Suprapubic skin (tissue), 4 donors: ENCODE data around the gene MAP2K4. TPM values are rescaled to one million over a fixed set of nuclear protein-coding genes. Genes with fewer than 3 reads are reported as not detected.

Experiments used
- DNase-seq, 2 donors: peaks; one replicate each; pipeline ENCODE4 v3.0.0-alpha.2; 2019; ENCODE audit warnings: low spot score in 2 of 2
- H3K27ac ChIP-seq: fragments of 200-600 bp; sonication (generic); one replicate; pipeline ENCODE4 v1.5.1; 2019
- H3K27me3 ChIP-seq: fragments of 200-600 bp; sonication (generic); one replicate; pipeline ENCODE4 v1.5.1; 2019
- H3K36me3 ChIP-seq: fragments of 200-600 bp; sonication (generic); one replicate; pipeline ENCODE4 v1.5.1; 2019
- H3K4me1 ChIP-seq: fragments of 200-600 bp; sonication (generic); one replicate; pipeline ENCODE4 v1.5.1; 2019
- H3K4me3 ChIP-seq: fragments of 200-600 bp; sonication (generic); one replicate; pipeline ENCODE4 v1.5.1; 2019; ENCODE audit warnings: mild to moderate bottlenecking
- H3K9me3 ChIP-seq: fragments of 200-600 bp; sonication (generic); one replicate; pipeline ENCODE4 v1.5.1; 2019
- CTCF ChIP-seq, 2 donors: fragments of 200-600 bp in 1 of 2; fragments of 450-650 bp in 1 of 2; sonication (generic) in 1 of 2; IDR thresholded peaks; one replicate each; pipeline ENCODE4 v1.5.1; 2016 to 2019; ENCODE audit warnings: antibody characterized with exemption in 2 of 2, mild to moderate bottlenecking in 1 of 2, moderate library complexity in 1 of 2
- EP300 ChIP-seq: sonication (generic); formaldehyde crosslinking; IDR thresholded peaks from one replicate; pipeline ENCODE4 v1.6.1; 2017; ENCODE audit warnings: antibody characterized with exemption
- POLR2A ChIP-seq, 2 donors: fragments of 450-650 bp; IDR thresholded peaks; one replicate each; pipeline ENCODE4 v1.6.1; 2017; ENCODE audit warnings: antibody characterized with exemption in 2 of 2, mild to moderate bottlenecking in 2 of 2, moderate library complexity in 2 of 2
- POLR2AphosphoS5 ChIP-seq, 3 donors: sonication (generic); formaldehyde crosslinking; IDR thresholded peaks; one replicate each; pipeline ENCODE4 v1.6.1; 2017; ENCODE audit warnings: antibody characterized with exemption in 3 of 3
- WGBS: methylation state at CpG from one replicate; pipeline ENCODE4 v1.1.5; 2018; 5-methylcytosine and 5-hydroxymethylcytosine counted together
- total RNA-seq, 4 donors: library from RNA; depleted of rRNA; stranded (reverse); fragments of >200 nt; gene quantifications; one replicate each; pipeline ENCODE4 v1.1.0, GENCODE V29; 2016

Gene MAP2K4
- total RNA-seq, 4 donors from 2014 or later, result 29.3 to 35.7 (median 32.3) TPM

GRCh38 chr17:12047681-12048376 is 27.2 kb downstream of the MAP2K4 start:
- no peak overlapping the region for H3K4me3 ChIP-seq
- no peaks in the 10 kb centered on the region for H3K27me3 ChIP-seq
- WGBS, result 72% methylated on average over 3 of the region's 3 CpGs
- DNase-seq, result no peak
- TF ChIP-seq POLR2AphosphoS5 (IDR thresholded peaks at IDR 0.05) (no peak), CTCF (IDR thresholded peaks at IDR 0.05) (no peak), POLR2A (IDR thresholded peaks at IDR 0.05) (no peak), EP300 (no peak)
- no peak overlapping the region for H3K27ac ChIP-seq
- H3K36me3 ChIP-seq, result no peaks in the 10 kb centered on the region
- peaks cover 14% of the 10 kb centered on the region for H3K4me1 ChIP-seq
- H3K9me3 ChIP-seq, result no peaks in the 10 kb centered on the region

- no peak for TF ChIP-seq CTCF (IDR thresholded peaks at IDR 0.05)
- no peak for TF ChIP-seq POLR2A (IDR thresholded peaks at IDR 0.05)
- TF ChIP-seq POLR2AphosphoS5 (IDR thresholded peaks at IDR 0.05), result no peak
- no peak for TF ChIP-seq EP300
- WGBS, result 96% methylated on average over 7 of the region's 7 CpGs
- H3K4me1 ChIP-seq, result peaks cover 14% of the 10 kb centered on the region
- H3K9me3 ChIP-seq, result no peaks in the 10 kb centered on the region
- H3K27ac ChIP-seq, result no peak overlapping the region
- no peak for DNase-seq
- no peaks in the 10 kb centered on the region for H3K36me3 ChIP-seq
- H3K4me3 ChIP-seq, result no peak overlapping the region
- no peaks in the 10 kb centered on the region for H3K27me3 ChIP-seq
These were observed 28.3 kb downstream of the MAP2K4 start for GRCh38 chr17:12048843-12049473.

GRCh38 chr17:12050646-12051225 is 30.1 kb downstream of the MAP2K4 start:
- no peaks in the 10 kb centered on the region for H3K27me3 ChIP-seq
- H3K27ac ChIP-seq, result no peak overlapping the region
- H3K36me3 ChIP-seq, result no peaks in the 10 kb centered on the region
- H3K9me3 ChIP-seq, result no peaks in the 10 kb centered on the region
- DNase-seq, result no peak
- H3K4me1 ChIP-seq, result peaks cover 14% of the 10 kb centered on the region
- no peak overlapping the region for H3K4me3 ChIP-seq
- WGBS, result 85% methylated on average over 1 of the region's 1 CpG
- TF ChIP-seq EP300 (no peak), POLR2A (IDR thresholded peaks at IDR 0.05) (no peak), POLR2AphosphoS5 (IDR thresholded peaks at IDR 0.05) (no peak), CTCF (IDR thresholded peaks at IDR 0.05) (no peak)

GRCh38 chr17:12053552-12053951 is 32.9 kb downstream of the MAP2K4 start:
- H3K4me1 ChIP-seq, result peaks cover 6% of the 10 kb centered on the region
- 51% methylated on average over 3 of the region's 3 CpGs for WGBS
- no peaks in the 10 kb centered on the region for H3K36me3 ChIP-seq
- no peaks in the 10 kb centered on the region for H3K9me3 ChIP-seq
- H3K4me3 ChIP-seq, result no peak overlapping the region
- H3K27ac ChIP-seq, result no peak overlapping the region
- TF ChIP-seq EP300 (no peak), POLR2AphosphoS5 (IDR thresholded peaks at IDR 0.05) (no peak), POLR2A (IDR thresholded peaks at IDR 0.05) (no peak), CTCF (IDR thresholded peaks at IDR 0.05) (no peak)
- no peak for DNase-seq
- no peaks in the 10 kb centered on the region for H3K27me3 ChIP-seq

GRCh38 chr17:12055889-12056288 is 35.2 kb downstream of the MAP2K4 start:
- no peak for DNase-seq
- H3K4me1 ChIP-seq, result no peaks in the 10 kb centered on the region
- H3K27ac ChIP-seq, result no peak overlapping the region
- no peaks in the 10 kb centered on the region for H3K27me3 ChIP-seq
- H3K9me3 ChIP-seq, result no peaks in the 10 kb centered on the region
- TF ChIP-seq POLR2AphosphoS5 (IDR thresholded peaks at IDR 0.05) (no peak), EP300 (no peak), POLR2A (IDR thresholded peaks at IDR 0.05) (no peak), CTCF (IDR thresholded peaks at IDR 0.05) (no peak)
- no peak overlapping the region for H3K4me3 ChIP-seq
- no peaks in the 10 kb centered on the region for H3K36me3 ChIP-seq
